ENCODE data around the gene C1GALT1.
A peak's percentile ranks its signal among the peaks of the same experiment; 100 is the strongest.

The C1GALT1 gene

DNA sequence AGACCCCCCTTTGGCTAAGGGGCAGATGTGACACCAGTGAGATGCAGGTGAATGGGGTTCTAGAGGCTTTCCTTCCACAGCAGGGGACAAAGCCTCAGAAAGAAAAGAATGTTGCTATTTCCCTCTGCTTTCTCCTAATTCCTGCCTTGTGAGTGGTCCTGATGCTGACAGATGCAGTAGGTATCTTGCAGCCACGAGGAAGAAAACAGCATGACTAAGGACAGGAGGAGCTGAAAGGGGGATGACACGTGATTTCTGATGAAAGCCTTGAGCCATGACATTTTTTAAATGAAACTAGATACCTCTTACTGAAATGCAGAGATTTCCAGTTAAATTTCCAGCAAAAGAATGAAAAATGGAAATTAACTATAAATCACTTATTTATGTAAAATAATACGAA, 92.4 kb downstream of the C1GALT1 start:
- H3K36me3 ChIP-seq (ENCODE audit: insufficient read depth, low read length): peaks cover 22% of the 10 kb centered on the region
- peaks cover 71% of the 10 kb centered on the region for H3K4me1 ChIP-seq (ENCODE audit: insufficient read depth, low read length, severe bottlenecking)
- peak overlapping the region; percentile 70 for H3K4me3 ChIP-seq (ENCODE audit: low read depth, low read length, poor library complexity, severe bottlenecking)
- H3K9me2 ChIP-seq (ENCODE audit: low read depth, low read length): no peaks in the 10 kb centered on the region
- no peaks in the 10 kb centered on the region for H3F3A ChIP-seq (ENCODE audit: insufficient read depth, low read length)
- peak overlapping the region; percentile 75 for H3K27ac ChIP-seq (ENCODE audit: low read depth, low read length, poor library complexity, severe bottlenecking)
- peak overlapping the region; percentile 86 for H3K4me2 ChIP-seq (ENCODE audit: low read length)
- peaks cover 22% of the 10 kb centered on the region for H3K79me2 ChIP-seq (ENCODE audit: insufficient read depth, low read length)
- TF ChIP-seq, protein P1, sequence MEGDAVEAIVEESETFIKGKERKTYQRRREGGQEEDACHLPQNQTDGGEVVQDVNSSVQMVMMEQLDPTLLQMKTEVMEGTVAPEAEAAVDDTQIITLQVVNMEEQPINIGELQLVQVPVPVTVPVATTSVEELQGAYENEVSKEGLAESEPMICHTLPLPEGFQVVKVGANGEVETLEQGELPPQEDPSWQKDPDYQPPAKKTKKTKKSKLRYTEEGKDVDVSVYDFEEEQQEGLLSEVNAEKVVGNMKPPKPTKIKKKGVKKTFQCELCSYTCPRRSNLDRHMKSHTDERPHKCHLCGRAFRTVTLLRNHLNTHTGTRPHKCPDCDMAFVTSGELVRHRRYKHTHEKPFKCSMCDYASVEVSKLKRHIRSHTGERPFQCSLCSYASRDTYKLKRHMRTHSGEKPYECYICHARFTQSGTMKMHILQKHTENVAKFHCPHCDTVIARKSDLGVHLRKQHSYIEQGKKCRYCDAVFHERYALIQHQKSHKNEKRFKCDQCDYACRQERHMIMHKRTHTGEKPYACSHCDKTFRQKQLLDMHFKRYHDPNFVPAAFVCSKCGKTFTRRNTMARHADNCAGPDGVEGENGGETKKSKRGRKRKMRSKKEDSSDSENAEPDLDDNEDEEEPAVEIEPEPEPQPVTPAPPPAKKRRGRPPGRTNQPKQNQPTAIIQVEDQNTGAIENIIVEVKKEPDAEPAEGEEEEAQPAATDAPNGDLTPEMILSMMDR (IDR thresholded peaks at IDR 0.05; ENCODE audit: low read length): no peak
- no peak for TF ChIP-seq EZH2 (IDR thresholded peaks at IDR 0.05; ENCODE audit: borderline replicate concordance, low read length)
- H4K20me1 ChIP-seq (ENCODE audit: insufficient read depth, low read length): no peaks in the 10 kb centered on the region
- H2AFZ ChIP-seq (ENCODE audit: low read length): no peak overlapping the region
- H3K9ac ChIP-seq (ENCODE audit: low read length): no peak overlapping the region; the same call in 1 of the 2 replicates
- H3K9me3 ChIP-seq (ENCODE audit: low read length): no peaks in the 10 kb centered on the region
- no peaks in the 10 kb centered on the region for H3K27me3 ChIP-seq (ENCODE audit: insufficient read depth, low read length)

DNA sequence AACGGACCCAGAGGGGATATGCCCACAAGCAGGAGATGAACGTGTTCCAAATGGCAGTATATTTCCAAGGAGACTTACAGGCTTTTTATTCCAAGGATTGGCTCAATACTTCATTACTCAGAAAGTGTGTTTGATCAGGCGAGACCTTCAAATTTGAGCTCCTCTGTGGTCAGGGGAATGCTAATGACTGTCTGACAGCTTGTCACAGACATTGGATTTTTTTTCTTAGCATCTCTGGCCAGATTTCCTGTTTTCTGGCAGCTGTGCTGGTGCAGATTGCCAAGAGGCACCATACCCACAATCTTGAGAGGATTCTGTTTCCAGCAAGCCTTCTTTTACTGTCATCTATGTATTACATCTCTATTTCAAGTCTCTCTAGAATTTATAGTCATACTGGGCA, 93.8 kb downstream of the C1GALT1 start:
- Histone ChIP-seq H3K4me1 (ENCODE audit: insufficient read depth, low read length, severe bottlenecking) (peaks cover 60% of the 10 kb centered on the region), H3K9me3 (ENCODE audit: low read length) (no peaks in the 10 kb centered on the region), H4K20me1 (ENCODE audit: insufficient read depth, low read length) (no peaks in the 10 kb centered on the region), H2AFZ (ENCODE audit: low read length) (no peak overlapping the region), H3K9ac (ENCODE audit: low read length) (no peak overlapping the region), H3K27me3 (ENCODE audit: insufficient read depth, low read length) (no peaks in the 10 kb centered on the region), H3K4me3 (ENCODE audit: low read depth, low read length, poor library complexity, severe bottlenecking) (peak overlapping the region; percentile 27), H3F3A (ENCODE audit: insufficient read depth, low read length) (no peaks in the 10 kb centered on the region), H3K36me3 (ENCODE audit: insufficient read depth, low read length) (peaks cover 34% of the 10 kb centered on the region), H3K79me2 (ENCODE audit: insufficient read depth, low read length) (peaks cover 22% of the 10 kb centered on the region), H3K9me2 (ENCODE audit: low read depth, low read length) (no peaks in the 10 kb centered on the region), H3K27ac (ENCODE audit: low read depth, low read length, poor library complexity, severe bottlenecking) (peak overlapping the region; percentile 75), H3K4me2 (ENCODE audit: low read length) (peak overlapping the region; percentile 86)
- TF ChIP-seq, protein P1 (IDR thresholded peaks at IDR 0.05; ENCODE audit: low read length): no peak
- TF ChIP-seq EZH2 (IDR thresholded peaks at IDR 0.05; ENCODE audit: borderline replicate concordance, low read length): no peak

GRCh38 chr7:7290429-7291122, 108.2 kb downstream of the C1GALT1 start:
- Histone ChIP-seq H3K9me2 (ENCODE audit: low read depth, low read length) (no peaks in the 10 kb centered on the region), H3F3A (ENCODE audit: insufficient read depth, low read length) (no peaks in the 10 kb centered on the region; the same call in 1 of the 2 replicates), H3K4me2 (ENCODE audit: low read length) (no peak overlapping the region), H3K9ac (ENCODE audit: low read length) (no peak overlapping the region), H4K20me1 (ENCODE audit: insufficient read depth, low read length) (no peaks in the 10 kb centered on the region), H3K36me3 (ENCODE audit: insufficient read depth, low read length) (0 out of 2 replicates have a peak, but pooled peaks cover 5% of the 10 kb centered on the region), H3K27ac (ENCODE audit: low read depth, low read length, poor library complexity, severe bottlenecking) (no peak overlapping the region), H3K9me3 (ENCODE audit: low read length) (peaks cover 10% of the 10 kb centered on the region), H2AFZ (ENCODE audit: low read length) (no peak overlapping the region), H3K27me3 (ENCODE audit: insufficient read depth, low read length) (no peaks in the 10 kb centered on the region), H3K4me1 (ENCODE audit: insufficient read depth, low read length, severe bottlenecking) (peaks cover 9% of the 10 kb centered on the region), H3K4me3 (ENCODE audit: low read depth, low read length, poor library complexity, severe bottlenecking) (no peak overlapping the region), H3K79me2 (ENCODE audit: insufficient read depth, low read length) (no peaks in the 10 kb centered on the region)
- no peak for TF ChIP-seq EZH2 (IDR thresholded peaks at IDR 0.05; ENCODE audit: borderline replicate concordance, low read length)
- TF ChIP-seq, protein P1 (IDR thresholded peaks at IDR 0.05; ENCODE audit: low read length): no peak

Data from OCI-LY1 (cell line).